GM23248 (cell line): ENCODE measurements around the gene GSC. TPM values are rescaled to one million over a fixed set of nuclear protein-coding genes. Genes with fewer than 3 reads are reported as not detected.

Experiments used
- DNase-seq: peaks from one replicate; pipeline ENCODE4 v3.0.0-alpha.2; 2015
- H2AFZ ChIP-seq: fragments of 200-600 bp; sonication (generic); 2 replicates; pipeline ENCODE4 v1.6.1; 2016; ENCODE audit warnings: antibody characterized with exemption
- H3F3A ChIP-seq: fragments of 200-600 bp; sonication (generic); 2 replicates; pipeline ENCODE4 v1.6.1; 2016; ENCODE audit warnings: mild to moderate bottlenecking, antibody characterized with exemption, mixed run types; ENCODE audit not compliant: insufficient read depth
- H3K27ac ChIP-seq: fragments of 200-600 bp; sonication (generic); 2 replicates; pipeline ENCODE4 v1.5.1; 2016; ENCODE audit warnings: mild to moderate bottlenecking
- H3K27me3 ChIP-seq: fragments of 200-600 bp; sonication (generic); replicated peaks from 2 replicates; pipeline ENCODE4 v1.6.1; 2016; ENCODE audit warnings: mild to moderate bottlenecking; ENCODE audit not compliant: insufficient read depth
- H3K36me3 ChIP-seq: fragments of 200-600 bp; sonication (generic); 2 replicates; pipeline ENCODE4 v1.6.1; 2016; ENCODE audit warnings: low read depth, mild to moderate bottlenecking
- H3K4me1 ChIP-seq: fragments of 200-600 bp; sonication (generic); 2 replicates; pipeline ENCODE4 v1.6.1; 2016; ENCODE audit warnings: mild to moderate bottlenecking; ENCODE audit not compliant: insufficient read depth
- H3K4me2 ChIP-seq: fragments of 200-600 bp; sonication (generic); one replicate; pipeline ENCODE4 v1.6.1; 2016; ENCODE audit warnings: mild to moderate bottlenecking; ENCODE audit not compliant: unreplicated experiment
- H3K4me3 ChIP-seq: fragments of 200-600 bp; sonication (generic); 2 replicates; pipeline ENCODE4 v1.5.1; 2016; ENCODE audit warnings: mild to moderate bottlenecking
- H3K79me2 ChIP-seq: fragments of 200-600 bp; sonication (generic); 2 replicates; pipeline ENCODE4 v1.6.1; 2016; ENCODE audit warnings: mild to moderate bottlenecking; ENCODE audit not compliant: insufficient read depth
- H3K9ac ChIP-seq: fragments of 200-600 bp; sonication (generic); 2 replicates; pipeline ENCODE4 v1.6.1; 2016; ENCODE audit warnings: mild to moderate bottlenecking
- H3K9me2 ChIP-seq: fragments of 200-600 bp; sonication (generic); 2 replicates; pipeline ENCODE4 v1.6.1; 2016; ENCODE audit warnings: mixed run types, mild to moderate bottlenecking, moderate library complexity; ENCODE audit not compliant: insufficient read depth
- H3K9me3 ChIP-seq: fragments of 200-600 bp; sonication (generic); one replicate; pipeline ENCODE4 v1.6.1; 2017; ENCODE audit warnings: low read depth
- H4K20me1 ChIP-seq: fragments of 200-600 bp; sonication (generic); 2 replicates; pipeline ENCODE4 v1.6.0; 2016; ENCODE audit not compliant: insufficient read depth
- EZH2 ChIP-seq: fragments of 200-600 bp; sonication (generic); IDR thresholded peaks from 2 replicates; pipeline ENCODE4 v1.6.1; 2018; ENCODE audit warnings: antibody characterized with exemption, mild to moderate bottlenecking; ENCODE audit not compliant: insufficient read depth, poor library complexity, severe bottlenecking
- EZH2phosphoT487 ChIP-seq: fragments of 200-600 bp; sonication (generic); IDR thresholded peaks from 2 replicates; pipeline ENCODE4 v1.6.1; 2018; ENCODE audit warnings: antibody characterized with exemption, moderate library complexity, mild to moderate bottlenecking, low read depth; ENCODE audit not compliant: insufficient read depth
- WGBS, 2 experiments: methylation state at CpG; one replicate each; pipeline ENCODE4 v1.1.6; 2015 to 2017; ENCODE audit warnings: low lambda C conversion rate in 2 of 2, low coverage in 1 of 2; ENCODE audit errors: missing lambda C conversion rate in 2 of 2; 5-methylcytosine and 5-hydroxymethylcytosine counted together
- in situ Hi-C: fragments of 300-500 bp; cut with MboI; formaldehyde crosslinking; loops from 2 replicates; pipeline ENCODE4 v1.15.0; 2020
- polyA plus RNA-seq: library from polyadenylated mRNA; unstranded; fragments of >200 nt; fragmentation: Nextera tagmentation; extraction: Ambion mirVana; gene quantifications from 2 replicates; pipeline ENCODE4 v1.2.1, GENCODE V29; 2016
- total RNA-seq: library from RNA; depleted of rRNA; stranded (reverse); fragments of >200 nt; shearing (Covaris generic); gene quantifications from 2 replicates; pipeline ENCODE4 v1.2.3, GENCODE V29; 2014

The GSC gene
- total and polyA plus RNA-seq, 2 experiments from 2014 or later, result 1.3 to 2.3 TPM

DNA sequence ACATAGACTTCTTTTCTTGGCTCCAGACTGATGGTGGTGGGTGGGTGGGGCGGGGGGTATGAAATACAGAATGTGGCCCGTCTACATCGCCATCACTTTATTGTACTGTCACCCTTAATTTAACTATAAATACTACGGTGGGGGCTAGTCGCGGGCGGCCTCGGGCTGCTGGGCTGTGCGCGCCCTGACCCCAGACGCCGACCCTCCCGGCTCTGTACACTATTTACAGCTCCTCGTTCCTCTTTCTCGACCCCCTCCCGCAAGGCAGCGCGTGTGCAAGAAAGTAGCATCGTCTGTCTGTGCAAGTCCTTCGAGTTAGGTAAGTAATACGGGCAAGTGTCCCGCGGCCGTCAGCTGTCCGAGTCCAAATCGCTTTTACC, 1.8 kb downstream of the GSC start:
- H3F3A ChIP-seq, result no peaks in the 10 kb centered on the region
- in situ Hi-C loops, result no loop called here
- H3K4me1 ChIP-seq, result no peaks in the 10 kb centered on the region
- peak overlapping the region; percentile 78 for H2AFZ ChIP-seq
- H3K9me2 ChIP-seq, result no peaks in the 10 kb centered on the region
- no peaks in the 10 kb centered on the region for H3K36me3 ChIP-seq
- WGBS, 2 experiments, result 71 to 72% methylated on average over 26 of the region's 26 CpGs
- peak overlapping the region; percentile 74 for H3K4me3 ChIP-seq
- TF ChIP-seq EZH2phosphoT487 (no peak), EZH2 (no peak)
- H3K9ac ChIP-seq, result no peak overlapping the region
- H3K4me2 ChIP-seq, result peak overlapping the region; percentile 65
- no peaks in the 10 kb centered on the region for H3K79me2 ChIP-seq
- H4K20me1 ChIP-seq, result no peaks in the 10 kb centered on the region
- DNase-seq, result no peak
- no peak overlapping the region for H3K27ac ChIP-seq
- peaks cover 10% of the 10 kb centered on the region; the same call in 1 of the 2 replicates for H3K27me3 ChIP-seq
- no peaks in the 10 kb centered on the region for H3K9me3 ChIP-seq

DNA sequence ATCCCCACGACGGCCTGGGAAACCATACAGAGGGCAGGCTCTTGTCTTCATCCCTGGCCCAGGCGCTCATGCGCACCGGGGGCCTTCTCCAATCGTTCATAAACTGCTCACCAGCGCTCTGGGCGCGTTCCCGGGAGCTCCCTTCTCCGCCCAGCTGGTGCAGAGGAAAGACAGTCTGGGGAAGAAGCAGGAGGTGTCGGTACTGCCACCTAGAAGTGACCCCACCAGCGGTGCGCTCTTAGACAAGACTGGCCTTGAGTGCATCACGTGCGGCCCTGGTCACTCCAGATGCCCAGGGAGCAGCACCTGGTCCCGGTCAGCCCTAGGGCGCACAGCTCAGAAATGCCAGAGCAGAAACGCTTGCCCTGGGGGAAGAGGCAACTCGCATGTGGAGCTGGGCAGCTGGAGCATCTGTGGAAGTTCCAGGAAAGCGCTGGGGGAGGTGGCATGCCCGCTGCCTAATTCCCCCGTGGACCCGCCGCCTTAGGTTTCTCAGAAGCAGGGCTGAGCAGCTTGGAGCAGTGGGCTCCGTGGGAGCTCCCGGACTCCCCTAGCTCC, 2.5 kb downstream of the GSC start:
- H3K27me3 ChIP-seq, result 0 out of 2 replicates have a peak, but pooled peaks cover 2% of the 10 kb centered on the region
- 95% methylated on average over 23 to 27 of the region's 27 CpGs for WGBS, 2 experiments
- H2AFZ ChIP-seq, result no peak overlapping the region
- no peaks in the 10 kb centered on the region for H3K79me2 ChIP-seq
- no peak overlapping the region for H3K4me2 ChIP-seq
- H4K20me1 ChIP-seq, result no peaks in the 10 kb centered on the region
- no peaks in the 10 kb centered on the region for H3K36me3 ChIP-seq
- in situ Hi-C loops, result no loop called here
- no peak for TF ChIP-seq EZH2
- TF ChIP-seq EZH2phosphoT487, result no peak
- no peaks in the 10 kb centered on the region for H3K9me2 ChIP-seq
- no peak overlapping the region for H3K27ac ChIP-seq
- no peaks in the 10 kb centered on the region for H3F3A ChIP-seq
- H3K4me3 ChIP-seq, result no peak overlapping the region
- no peaks in the 10 kb centered on the region for H3K4me1 ChIP-seq
- H3K9me3 ChIP-seq, result no peaks in the 10 kb centered on the region
- no peak for DNase-seq
- H3K9ac ChIP-seq, result no peak overlapping the region

DNA sequence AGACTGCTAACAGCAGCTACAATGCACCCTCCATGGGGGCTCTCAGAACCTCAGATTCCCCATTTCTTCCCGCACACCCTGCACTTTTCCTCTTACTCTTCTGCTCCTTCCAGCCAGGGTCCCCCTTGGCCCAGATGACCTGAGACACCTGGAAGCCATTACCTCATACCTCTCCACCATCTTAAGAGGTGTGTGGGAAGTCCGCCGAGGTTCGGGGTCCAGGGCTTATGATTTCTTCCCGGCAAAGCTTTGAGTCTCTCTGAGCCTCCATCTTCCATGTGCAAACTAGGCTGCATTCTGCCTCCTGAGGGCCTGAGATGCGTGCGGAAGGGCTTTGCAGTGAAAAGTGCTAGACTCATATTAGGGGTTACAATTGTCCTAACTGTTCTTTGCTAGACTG, 5.3 kb downstream of the GSC start:
- Histone ChIP-seq H3K4me1 (no peaks in the 10 kb centered on the region), H3K4me3 (no peak overlapping the region), H3K9me3 (no peaks in the 10 kb centered on the region), H3K9me2 (no peaks in the 10 kb centered on the region), H3K9ac (no peak overlapping the region), H3K4me2 (no peak overlapping the region), H3K27ac (no peak overlapping the region), H3K27me3 (no peaks in the 10 kb centered on the region), H3K79me2 (no peaks in the 10 kb centered on the region), H2AFZ (no peak overlapping the region), H4K20me1 (no peaks in the 10 kb centered on the region), H3K36me3 (no peaks in the 10 kb centered on the region), H3F3A (no peaks in the 10 kb centered on the region)
- TF ChIP-seq EZH2 (no peak), EZH2phosphoT487 (no peak)
- DNase-seq, result no peak
- WGBS, 2 experiments, result 80 to 81% methylated on average over 7 of the region's 7 CpGs
- in situ Hi-C loops, result no loop called here

GRCh38 chr14:94762431-94762830, 7.5 kb downstream of the GSC start:
- no peaks in the 10 kb centered on the region for H3K9me2 ChIP-seq
- H4K20me1 ChIP-seq, result no peaks in the 10 kb centered on the region
- no peaks in the 10 kb centered on the region for H3K4me1 ChIP-seq
- no peak overlapping the region for H3K27ac ChIP-seq
- WGBS, 2 experiments, result 84 to 85% methylated on average over 7 of the region's 7 CpGs
- no peak overlapping the region for H2AFZ ChIP-seq
- H3K27me3 ChIP-seq, result no peaks in the 10 kb centered on the region
- no peaks in the 10 kb centered on the region for H3F3A ChIP-seq
- no peaks in the 10 kb centered on the region for H3K79me2 ChIP-seq
- no peaks in the 10 kb centered on the region for H3K36me3 ChIP-seq
- TF ChIP-seq EZH2phosphoT487 (no peak), EZH2 (no peak)
- no peak for DNase-seq
- no peak overlapping the region for H3K4me2 ChIP-seq
- H3K4me3 ChIP-seq, result no peak overlapping the region
- in situ Hi-C loops, result no loop called here
- no peak overlapping the region for H3K9ac ChIP-seq
- H3K9me3 ChIP-seq, result no peaks in the 10 kb centered on the region

DNA sequence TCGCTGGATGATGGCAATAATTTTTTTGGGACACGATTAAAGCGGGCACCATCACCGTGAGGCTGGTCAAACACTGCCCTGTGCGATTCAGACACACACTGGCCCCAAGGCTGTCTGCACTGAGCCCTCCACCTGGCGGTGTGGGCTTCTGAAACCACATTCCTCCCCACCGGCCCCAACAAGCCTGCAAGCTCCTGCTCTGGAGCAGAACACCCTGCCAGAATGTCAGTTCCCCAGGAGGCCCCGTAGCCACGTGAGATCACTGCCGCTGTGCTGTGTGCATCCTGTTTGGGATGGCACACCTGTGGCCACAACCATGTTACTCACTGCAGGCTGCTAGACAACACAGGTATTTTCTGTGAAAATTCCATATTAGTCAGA, 7.9 kb downstream of the GSC start:
- Histone ChIP-seq H3K27me3 (no peaks in the 10 kb centered on the region), H2AFZ (no peak overlapping the region), H3K27ac (no peak overlapping the region), H3F3A (no peaks in the 10 kb centered on the region), H3K9me2 (no peaks in the 10 kb centered on the region), H3K4me2 (no peak overlapping the region), H3K79me2 (no peaks in the 10 kb centered on the region), H3K9me3 (no peaks in the 10 kb centered on the region), H3K9ac (no peak overlapping the region), H3K4me1 (no peaks in the 10 kb centered on the region), H3K36me3 (no peaks in the 10 kb centered on the region), H4K20me1 (no peaks in the 10 kb centered on the region), H3K4me3 (no peak overlapping the region)
- no peak for TF ChIP-seq EZH2
- no peak for TF ChIP-seq EZH2phosphoT487
- DNase-seq, result no peak
- in situ Hi-C loops, result no loop called here
- WGBS, 2 experiments, result 33 to 35% methylated on average over 10 of the region's 10 CpGs
